Stimulated activated CD4-positive, alpha-beta T cell treated with anti-CD3 and anti-CD28 coated beads, Interleukin-12 subunit alpha, Interleukin-12 subunit beta, amount 100 ng/mL, for 24 hours (primary cell): ENCODE results near the gene RPL39L.

Experiments
- DNase-seq, 2 experiments: peaks; one replicate each; pipeline ENCODE4 v3.0.0-alpha.2; 2020; ENCODE audit warnings: low read depth in 2 of 2

The RPL39L gene

DNA sequence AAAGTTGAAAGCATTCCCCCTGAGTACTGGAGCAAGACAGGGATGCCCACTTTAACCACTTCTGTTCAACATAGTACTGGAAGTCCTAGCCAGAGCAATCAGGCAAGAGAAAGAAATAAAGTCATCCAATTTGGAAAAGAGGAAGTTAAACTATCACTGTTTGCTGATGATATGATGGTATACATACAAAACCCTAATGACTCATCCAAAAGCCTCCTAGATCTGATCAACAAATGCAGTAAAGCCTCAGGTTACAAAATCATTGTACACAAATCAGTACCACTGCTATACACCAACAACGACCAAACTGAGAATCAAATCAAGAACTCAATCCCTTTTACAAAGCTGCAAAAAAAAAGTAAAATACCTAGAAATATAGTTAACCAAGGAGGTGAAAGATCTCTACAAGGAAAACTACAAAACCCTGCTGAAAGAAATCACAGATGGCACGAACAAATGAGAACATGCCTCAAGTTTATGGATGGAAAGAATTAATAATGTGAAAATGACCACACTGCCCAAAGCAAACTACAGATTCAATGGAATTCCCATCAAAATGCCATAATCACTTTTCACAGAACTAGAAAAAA, 40.3 kb downstream of the RPL39L start:
- DNase-seq = no peak

DNA sequence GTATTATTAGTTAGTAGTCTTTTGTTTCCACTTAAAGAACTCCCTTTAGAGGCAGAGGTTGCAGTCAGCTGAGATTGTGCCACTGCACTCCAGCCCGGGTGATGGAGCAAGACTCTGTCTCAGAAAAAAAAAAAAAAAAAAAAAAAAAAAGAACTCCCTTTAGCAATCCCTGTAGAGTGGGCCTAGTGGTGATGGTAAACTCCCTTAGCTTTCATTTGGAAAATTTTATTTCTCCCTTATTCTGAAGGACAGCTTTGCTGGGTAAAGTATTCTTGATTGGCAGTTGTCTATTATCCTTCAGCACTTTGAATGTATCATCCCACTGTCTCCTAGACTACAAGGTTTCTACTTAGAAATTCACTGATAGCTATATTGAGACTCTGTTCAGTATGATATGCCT, 46.0 kb downstream of the RPL39L start:
- no peak for DNase-seq

DNA sequence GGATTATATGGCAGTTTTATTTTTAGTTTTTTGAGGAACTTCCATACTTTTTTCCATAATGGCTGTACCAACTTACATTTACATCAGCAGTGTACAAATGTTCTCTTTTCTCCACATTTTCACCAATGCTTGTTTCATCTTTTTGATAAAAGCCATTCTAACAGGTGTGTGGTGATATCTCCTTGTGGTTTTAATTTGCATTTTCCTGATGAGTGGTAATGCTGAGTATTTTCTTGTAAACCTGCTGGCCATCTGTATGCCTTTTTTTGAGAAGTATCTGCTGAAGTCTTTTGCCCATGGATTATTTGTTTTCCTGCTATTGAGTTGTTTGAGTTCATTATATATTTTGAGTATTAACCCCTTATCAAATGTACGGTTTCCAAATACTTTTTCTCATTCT, 50.6 kb downstream of the RPL39L start:
- no peak for DNase-seq

DNA sequence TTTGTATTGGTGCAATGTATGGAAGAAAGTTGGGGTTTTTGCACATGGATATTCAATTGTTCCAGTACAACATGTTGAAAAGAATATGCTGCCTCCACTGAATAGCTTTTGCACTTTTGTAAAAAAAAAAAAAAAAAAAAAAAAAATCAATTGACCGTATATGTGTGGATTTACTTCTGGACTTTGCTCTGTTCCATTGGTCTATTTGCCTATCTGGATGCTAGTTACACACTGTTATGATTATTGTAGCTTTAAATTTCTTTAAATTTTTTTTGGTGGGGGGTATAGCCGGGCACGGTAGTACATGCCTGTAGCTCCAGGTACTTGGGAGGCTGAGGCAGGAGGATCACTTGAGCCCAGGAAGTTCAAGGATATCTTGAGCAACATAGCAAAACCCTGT, 52.5 kb downstream of the RPL39L start:
- no peak for DNase-seq

DNA sequence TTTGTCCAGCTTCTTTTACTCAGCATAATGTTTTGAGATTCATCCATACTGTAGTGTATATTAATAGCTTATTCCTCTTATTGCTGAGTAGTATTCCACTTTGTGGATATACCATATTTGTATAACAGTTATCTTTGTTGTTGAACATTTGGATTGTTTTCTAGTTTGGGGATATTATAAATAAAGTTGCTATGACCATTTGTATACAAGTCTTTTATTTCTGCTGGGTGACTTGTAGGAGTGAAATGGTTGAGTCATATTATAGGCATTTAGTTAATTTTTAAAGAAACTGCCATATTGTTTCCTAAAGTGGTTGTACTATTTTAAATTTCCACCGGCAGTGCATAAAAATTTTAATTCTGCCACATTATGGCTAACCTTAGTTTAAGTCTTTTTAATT, 53.4 kb downstream of the RPL39L start:
- DNase-seq = no peak

DNA sequence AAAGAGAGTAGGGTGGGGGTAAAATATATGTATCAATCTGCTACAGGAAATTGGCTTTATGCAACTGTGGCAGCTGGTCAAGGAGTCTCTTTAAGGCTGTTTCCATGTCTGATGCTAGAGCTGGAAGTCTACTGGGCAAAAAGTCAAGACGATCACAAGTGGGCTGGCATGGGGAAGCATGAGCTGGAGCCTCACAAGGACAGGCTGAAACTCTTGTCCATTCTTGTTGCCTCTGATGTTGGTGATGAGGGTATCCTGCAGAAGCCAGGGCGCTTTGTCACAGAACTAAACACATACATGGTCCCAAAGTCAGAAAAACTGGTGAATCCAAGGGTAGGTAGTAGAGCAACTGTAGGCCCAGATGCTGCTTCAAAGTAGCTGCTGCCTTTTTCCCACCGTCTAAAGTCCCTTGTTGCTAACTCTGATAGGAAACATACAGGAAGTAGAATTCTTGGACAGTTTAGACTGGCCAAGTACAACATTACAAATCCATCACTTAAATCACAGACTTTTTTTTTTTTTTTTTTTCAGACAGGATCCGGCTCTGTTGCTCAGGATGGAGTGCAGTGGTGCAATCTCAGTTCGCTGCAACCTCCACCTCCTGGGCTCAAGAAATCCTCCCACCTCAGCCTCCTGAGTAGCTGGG, 54.2 kb downstream of the RPL39L start:
- DNase-seq = no peak

DNA sequence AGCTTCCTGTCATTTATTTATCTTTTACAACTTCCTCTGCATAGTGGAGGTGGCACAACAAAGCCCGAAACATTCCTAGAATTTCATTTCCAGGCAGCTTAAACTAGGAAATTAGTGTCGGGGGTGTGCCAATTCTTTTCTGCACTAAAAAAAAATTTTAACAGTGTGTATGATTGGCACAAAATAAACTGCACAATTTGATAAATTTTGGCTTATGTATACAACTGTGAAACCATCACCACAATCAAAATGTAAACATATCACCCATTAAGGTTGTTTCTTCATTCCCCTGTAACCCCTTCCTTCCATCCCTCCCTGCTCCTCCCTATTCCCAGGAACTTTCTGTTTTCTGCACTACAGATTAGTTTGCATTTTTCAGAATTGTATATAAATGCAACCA, 54.7 kb downstream of the RPL39L start:
- no peak for DNase-seq

DNA sequence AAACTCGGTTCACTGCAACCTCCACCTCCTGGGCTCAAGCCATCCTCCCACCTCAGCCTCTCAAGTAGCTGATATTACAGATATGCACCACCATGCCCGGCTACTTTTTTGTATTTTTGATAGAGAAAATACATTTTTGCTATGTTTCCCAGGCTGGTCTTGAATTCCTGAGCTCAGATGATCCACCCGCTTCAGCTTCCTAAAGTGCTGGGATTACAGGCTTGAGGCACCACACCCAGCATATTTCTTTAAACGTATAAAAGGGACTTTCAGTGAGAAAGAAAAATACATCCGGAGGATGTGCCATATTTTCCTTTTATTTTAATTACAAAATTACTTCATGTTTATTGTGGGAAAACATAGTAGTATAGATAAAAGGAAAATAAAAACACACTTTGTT, 55.2 kb downstream of the RPL39L start:
- DNase-seq = no peak

DNA sequence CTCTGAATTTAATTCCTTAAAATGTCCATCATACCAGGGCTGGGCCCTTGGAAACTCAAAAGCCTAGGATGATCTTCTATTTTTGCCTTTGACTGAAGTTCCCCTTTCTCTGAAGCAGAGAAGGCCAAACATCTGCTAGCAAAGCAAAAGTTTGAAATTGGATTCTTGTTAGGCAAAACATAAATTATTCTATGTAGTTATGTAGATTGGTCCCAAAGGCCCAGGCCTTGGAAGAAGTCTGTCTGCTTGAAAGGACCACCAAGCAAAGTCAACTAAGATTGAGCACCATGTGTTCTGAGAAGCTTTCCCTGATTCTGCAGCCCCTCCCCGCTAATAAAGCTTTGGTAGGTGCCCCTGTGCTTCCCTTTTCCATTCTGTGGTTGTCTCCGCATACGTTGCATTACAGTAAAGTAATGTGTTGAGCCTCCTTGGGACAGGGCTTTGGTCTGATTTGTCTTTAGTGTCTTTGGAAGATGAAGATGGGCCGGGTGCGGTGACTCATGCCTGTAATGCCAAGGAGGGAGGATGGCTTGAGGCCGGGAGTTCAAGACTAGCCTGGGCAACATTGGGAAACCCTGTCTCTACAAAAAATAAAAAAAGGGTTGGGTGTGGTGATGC, 56.4 kb downstream of the RPL39L start:
- DNase-seq = no peak

DNA sequence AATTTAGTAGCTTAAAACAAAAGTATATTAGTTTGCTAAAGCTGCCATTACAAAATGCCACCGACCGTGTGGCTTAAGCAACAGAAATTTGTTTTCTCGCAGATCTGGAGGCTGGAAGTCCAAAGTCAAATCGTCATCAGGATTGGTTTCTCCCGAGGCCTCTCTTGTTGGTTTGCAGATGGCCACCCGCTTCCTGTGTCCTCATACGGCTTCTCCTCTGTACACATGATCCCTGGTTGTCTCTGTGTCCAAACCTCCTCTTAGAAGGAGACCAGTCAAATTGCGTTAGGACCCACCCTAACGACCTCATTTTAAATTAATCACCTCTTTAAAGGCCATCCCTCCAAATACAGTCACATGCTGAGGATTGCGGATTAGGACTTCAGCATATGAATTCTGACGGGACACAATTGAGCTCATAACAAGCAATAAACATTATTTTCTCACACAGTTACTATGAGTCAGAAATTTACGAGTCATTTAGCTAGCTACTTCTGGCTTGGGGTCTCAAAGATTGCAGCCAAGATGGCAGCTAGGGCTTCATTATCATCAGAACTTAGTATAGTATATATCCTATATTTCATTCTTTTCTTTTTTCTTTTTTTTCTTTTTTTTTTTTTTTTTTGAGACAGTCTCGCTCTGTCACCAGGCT, 58.4 kb downstream of the RPL39L start:
- DNase-seq = no peak

DNA sequence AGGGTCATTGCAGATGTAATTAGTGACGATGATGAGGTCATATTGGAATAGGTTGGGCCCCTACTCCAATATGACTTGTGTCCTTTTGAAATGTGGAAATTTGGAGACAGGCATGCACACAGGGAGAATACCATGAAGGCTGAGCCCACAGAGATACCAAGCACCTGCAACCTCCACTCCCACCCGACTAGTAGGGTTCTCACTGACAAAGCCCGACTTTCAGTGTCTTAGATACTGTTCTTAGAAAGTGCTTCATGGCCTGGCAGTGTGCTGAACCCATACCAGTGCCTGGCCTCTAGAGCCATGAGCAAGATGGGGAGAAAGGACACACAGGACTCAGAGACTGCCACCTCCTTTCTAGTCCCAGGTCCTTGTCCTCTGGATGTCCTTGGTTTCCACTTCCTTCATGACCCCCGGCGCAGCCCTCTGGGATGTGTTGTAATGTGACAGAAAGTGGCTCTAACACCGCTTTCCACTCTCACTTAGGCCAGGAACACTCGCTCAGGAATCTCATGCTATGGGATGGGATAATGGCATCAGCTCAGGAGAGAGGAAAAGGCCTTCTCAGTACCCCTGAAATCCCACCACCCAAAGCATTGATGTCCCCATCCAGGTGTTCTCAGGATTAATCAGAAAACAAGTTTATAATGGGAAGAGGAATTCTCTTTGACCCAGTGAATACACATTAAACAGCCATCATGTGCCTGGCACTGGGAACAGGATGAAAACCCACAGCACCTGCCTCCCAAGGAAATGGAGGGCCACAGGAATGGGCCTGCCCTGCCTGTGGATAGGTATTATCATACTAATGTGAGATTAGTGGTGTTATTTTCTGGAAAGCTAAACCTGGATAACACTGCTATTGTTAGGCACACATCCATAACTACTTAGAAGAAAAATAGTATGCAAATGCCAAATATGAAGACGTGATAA, 59.9 kb downstream of the RPL39L start:
- DNase-seq = no peak

DNA sequence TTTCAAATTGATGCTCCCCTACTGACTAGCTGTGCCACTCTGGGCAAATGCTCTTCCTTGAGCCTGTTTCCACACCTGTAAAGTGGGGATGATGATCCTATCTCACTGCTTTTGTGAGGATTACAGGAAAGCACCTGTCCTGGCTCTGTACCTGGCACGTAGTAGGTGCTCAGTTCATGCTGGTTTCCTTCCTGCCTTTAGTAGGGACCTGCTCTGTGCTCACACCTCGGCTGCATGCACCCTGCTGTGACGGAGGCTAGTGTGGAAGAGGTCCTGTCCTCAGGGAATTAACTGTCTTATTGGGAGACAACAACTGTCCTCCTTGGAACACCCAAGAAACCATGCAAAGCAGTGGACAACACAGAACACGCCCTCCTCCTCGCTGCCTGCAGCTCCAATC, 61.8 kb downstream of the RPL39L start:
- no peak for DNase-seq

DNA sequence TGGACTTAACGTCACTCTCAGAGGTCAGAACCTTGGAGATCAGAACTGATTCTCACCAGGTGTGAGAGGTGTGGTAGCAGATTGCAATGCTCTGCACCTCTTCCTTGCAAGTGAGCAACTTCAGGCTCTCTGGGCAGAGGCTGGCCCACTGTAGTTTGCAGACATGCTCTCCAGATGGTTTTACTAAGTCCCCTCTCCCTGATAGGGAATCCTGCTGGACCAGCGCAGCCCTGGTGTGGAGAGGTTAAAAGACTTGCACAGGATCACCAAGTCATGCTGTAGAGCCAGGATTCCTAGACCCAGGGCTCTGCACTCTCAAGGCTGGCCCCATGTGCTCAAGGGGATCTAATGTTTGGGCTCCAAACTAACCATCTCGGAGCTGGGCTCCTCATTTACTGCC, 62.2 kb downstream of the RPL39L start:
- DNase-seq = no peak

DNA sequence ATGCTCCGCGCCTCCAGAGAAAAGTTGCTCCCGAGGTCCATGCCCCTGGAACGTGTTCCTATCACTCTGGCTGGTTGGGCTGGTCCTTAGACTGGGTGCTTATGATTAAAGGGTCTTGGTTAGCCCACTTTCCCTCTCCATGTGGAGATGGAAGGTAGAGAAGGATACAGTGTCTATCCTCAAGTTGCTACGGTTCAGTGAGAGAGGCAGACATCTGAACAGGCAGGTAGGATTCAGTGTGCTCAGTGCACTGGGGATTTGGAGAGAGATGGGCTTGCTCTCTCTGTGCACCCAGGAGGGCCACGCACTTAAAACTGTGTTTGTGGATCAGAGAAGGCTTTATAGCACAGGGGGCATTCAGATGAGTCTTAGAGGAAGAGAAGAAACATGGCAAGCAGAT, 63.0 kb downstream of the RPL39L start:
- DNase-seq = no peak

DNA sequence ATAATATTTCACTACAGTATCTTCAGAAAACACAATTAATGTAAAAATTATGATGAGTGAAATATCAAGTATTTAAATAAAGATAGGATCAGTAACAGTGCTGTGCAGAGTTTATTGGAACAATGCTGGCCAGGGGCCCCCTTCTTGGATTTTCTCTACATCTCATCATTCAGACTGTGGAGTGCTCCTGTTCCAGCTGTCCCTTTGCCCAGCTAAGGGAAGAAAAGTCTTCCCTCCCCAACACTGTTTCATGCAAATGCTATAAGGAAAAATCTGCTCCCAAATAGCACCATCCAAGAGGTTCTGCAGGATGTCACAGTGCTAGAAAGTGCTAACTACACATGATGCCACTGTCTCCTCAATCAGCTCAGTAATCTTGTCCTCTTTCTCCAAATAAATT, 64.5 kb downstream of the RPL39L start:
- no peak for DNase-seq

DNA sequence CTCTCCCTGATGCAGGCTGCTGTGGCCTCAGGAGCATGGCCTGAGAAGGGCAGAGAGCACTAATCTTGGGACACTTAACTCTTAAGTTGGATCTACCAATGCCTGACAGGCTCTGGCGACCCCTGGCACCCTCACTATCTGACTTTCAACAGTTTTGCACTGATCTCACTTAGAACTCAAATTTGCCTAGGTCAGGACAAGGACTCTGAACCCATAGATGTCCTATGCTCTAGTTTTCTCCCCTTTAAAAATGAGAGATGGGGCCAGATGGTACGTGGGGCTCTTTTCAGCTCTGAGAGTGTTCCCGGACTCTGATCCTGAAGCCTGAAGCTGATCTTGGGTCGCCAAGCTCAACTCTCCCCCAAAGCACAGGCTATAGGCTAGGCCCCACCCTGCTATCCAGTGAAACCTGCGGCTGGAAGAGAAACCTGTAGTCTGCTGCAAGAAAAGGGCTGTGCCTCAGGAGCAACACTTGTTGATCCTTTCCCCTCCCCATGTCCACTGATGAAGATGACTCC, 65.7 kb downstream of the RPL39L start:
- no peak for DNase-seq

DNA sequence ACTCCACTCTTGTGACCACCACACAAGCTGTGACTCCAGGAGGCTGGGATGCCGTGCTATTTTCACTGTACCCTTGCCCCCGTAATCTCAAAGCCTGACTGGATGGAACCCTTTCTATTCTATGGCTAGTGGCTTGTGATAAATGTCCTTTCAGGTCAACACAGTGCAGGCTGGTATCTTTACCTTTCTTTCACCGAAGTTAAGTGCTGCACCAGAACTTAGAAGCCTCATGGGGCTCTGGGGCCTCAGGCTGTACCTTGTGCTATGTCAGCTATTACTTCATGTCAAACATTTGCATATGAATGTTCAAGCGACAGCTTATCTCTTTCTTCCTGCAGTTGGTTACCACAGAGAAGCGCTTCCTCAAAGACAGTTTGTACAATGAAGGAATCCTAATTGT, 66.8 kb downstream of the RPL39L start:
- no peak for DNase-seq

DNA sequence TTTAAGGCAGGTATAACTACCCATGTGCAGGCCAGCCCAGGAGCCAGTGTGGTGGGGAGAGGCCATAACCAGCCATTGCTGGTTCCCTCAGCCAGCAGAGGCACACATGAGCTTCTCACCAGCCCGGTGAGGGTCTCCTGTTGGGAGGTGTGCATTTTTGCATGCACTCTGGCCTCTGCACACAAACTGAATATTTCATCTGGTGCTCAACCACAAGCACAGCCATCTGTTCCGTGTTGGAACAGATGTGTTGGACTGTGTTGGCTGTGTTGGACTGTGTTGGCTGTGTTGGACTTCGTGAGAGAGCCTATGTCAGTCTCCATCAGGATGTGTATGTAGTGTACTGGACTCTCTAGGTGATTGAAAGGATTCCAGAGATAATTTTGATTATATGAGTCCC, 67.2 kb downstream of the RPL39L start:
- no peak for DNase-seq
